Body of pancreas (tissue), 4 donors: ENCODE data around the gene CD44. TPM values are rescaled to one million over a fixed set of nuclear protein-coding genes. Genes with fewer than 3 reads are reported as not detected.
"Not testable (repeated sequence)": the region's sequence is repeated elsewhere in the genome, so short reads cannot be mapped to it uniquely, and the experiment has no call there.

ENCODE experiments used
- ATAC-seq: fragments of 150-250 bp; one replicate; pipeline ENCODE4 v1.9.1; 2016
- DNase-seq, 4 donors: peaks; one replicate each; pipeline ENCODE4 v3.0.0-alpha.2; 2019
- H3K27ac ChIP-seq, 4 donors: fragments of 200-600 bp; sonication (generic); 1 replicate in 3 of 4; 2 replicates in 1 of 4; pipeline versions ENCODE4 v1.5.1 to v1.6.1; 2016 to 2019; ENCODE audit warnings: mild to moderate bottlenecking in 1 of 4, mixed read lengths in 1 of 4, moderate library complexity in 1 of 4
- H3K27me3 ChIP-seq, 2 donors: fragments of 200-600 bp; sonication (generic); one replicate each; pipeline ENCODE4 v1.6.0; 2016; ENCODE audit warnings: mild to moderate bottlenecking in 1 of 2
- H3K36me3 ChIP-seq, 2 donors: fragments of 200-600 bp; sonication (generic); replicated peaks in 1 of 2; 2 replicates each; pipeline ENCODE4 v1.5.1; 2016; ENCODE audit warnings: low read depth in 2 of 2; ENCODE audit not compliant: insufficient read depth in 1 of 2
- H3K4me1 ChIP-seq: fragments of 200-600 bp; sonication (generic); one replicate; pipeline ENCODE4 v1.6.0; 2016
- H3K4me3 ChIP-seq, 2 donors: fragments of 200-600 bp; sonication (generic); 1 replicate in 1 of 2; 2 replicates in 1 of 2; pipeline ENCODE4 v1.5.1; 2016 to 2019
- H3K9me3 ChIP-seq, 3 donors: fragments of 200-600 bp; sonication (generic); 1 replicate in 2 of 3; 2 replicates in 1 of 3; pipeline ENCODE4 v1.5.1; 2016
- POLR2A ChIP-seq, 3 donors: fragments of 450-650 bp; IDR thresholded peaks; one replicate each; pipeline ENCODE4 v1.6.1; 2016; ENCODE audit warnings: antibody characterized with exemption in 3 of 3, mild to moderate bottlenecking in 2 of 3
- WGBS, 2 donors: methylation state at CpG; one replicate each; pipeline ENCODE4 v1.1.5; 2017; 5-methylcytosine and 5-hydroxymethylcytosine counted together
- intact Hi-C: fragments of 100-400 bp; cut with DNase I; formaldehyde crosslinking; loops from one replicate; pipeline ENCODE4 v1.15.1; 2023
- total RNA-seq, 2 donors: library from RNA; depleted of rRNA; stranded (reverse); fragments of >200 nt; gene quantifications; one replicate each; pipeline ENCODE4 v1.1.0, GENCODE V29; 2016
- TF ChIP-seq, protein P1 (sequence below), 7 experiments: fragments of 450-650 bp in 4 of 7; fragments of 200-600 bp in 3 of 7; sonication (generic) in 3 of 7; IDR thresholded peaks; one replicate each; pipeline ENCODE4 v1.5.1; 2016 to 2019; ENCODE audit warnings: antibody characterized with exemption in 7 of 7

The CD44 gene
- total RNA-seq, 2 donors from 2014 or later: 266 to 433 TPM

DNA sequence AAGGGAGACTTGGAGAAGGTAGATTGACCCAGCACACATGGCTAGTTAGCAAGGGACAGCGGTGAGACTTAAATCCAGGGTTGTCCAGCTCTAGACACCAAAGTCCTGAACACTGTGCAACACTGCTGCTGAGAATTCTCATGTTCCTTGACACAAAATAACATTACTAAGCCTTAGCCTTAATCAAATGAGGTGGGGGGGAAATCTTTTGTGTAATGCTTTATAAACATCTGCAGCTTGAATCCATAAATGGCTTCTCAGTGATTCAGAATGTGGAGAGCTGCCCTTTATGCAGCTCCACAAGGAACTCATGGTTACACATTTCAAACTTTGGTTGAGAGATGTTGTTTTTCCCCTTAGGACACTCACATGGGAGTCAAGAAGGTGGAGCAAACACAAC lies 80.0 kb downstream of the CD44 start:
- TF ChIP-seq POLR2A (IDR thresholded peaks at IDR 0.05): no peak
- TF ChIP-seq, protein P1, sequence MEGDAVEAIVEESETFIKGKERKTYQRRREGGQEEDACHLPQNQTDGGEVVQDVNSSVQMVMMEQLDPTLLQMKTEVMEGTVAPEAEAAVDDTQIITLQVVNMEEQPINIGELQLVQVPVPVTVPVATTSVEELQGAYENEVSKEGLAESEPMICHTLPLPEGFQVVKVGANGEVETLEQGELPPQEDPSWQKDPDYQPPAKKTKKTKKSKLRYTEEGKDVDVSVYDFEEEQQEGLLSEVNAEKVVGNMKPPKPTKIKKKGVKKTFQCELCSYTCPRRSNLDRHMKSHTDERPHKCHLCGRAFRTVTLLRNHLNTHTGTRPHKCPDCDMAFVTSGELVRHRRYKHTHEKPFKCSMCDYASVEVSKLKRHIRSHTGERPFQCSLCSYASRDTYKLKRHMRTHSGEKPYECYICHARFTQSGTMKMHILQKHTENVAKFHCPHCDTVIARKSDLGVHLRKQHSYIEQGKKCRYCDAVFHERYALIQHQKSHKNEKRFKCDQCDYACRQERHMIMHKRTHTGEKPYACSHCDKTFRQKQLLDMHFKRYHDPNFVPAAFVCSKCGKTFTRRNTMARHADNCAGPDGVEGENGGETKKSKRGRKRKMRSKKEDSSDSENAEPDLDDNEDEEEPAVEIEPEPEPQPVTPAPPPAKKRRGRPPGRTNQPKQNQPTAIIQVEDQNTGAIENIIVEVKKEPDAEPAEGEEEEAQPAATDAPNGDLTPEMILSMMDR (IDR thresholded peaks at IDR 0.05): no peak
- intact Hi-C loops: no loop called here
- Histone ChIP-seq H3K4me1 (peaks cover 15% of the 10 kb centered on the region), H3K27ac (no peak overlapping the region), H3K36me3 (peaks cover 0 to 25% of the 10 kb centered on the region in 2 donors), H3K27me3 (no peaks in the 10 kb centered on the region), H3K4me3 (no peak overlapping the region), H3K9me3 (no peaks in the 10 kb centered on the region)
- no peak for ATAC-seq
- no peak for DNase-seq
- 92 to 94% methylated on average over 1 of the region's 1 CpG for WGBS, 2 donors

DNA sequence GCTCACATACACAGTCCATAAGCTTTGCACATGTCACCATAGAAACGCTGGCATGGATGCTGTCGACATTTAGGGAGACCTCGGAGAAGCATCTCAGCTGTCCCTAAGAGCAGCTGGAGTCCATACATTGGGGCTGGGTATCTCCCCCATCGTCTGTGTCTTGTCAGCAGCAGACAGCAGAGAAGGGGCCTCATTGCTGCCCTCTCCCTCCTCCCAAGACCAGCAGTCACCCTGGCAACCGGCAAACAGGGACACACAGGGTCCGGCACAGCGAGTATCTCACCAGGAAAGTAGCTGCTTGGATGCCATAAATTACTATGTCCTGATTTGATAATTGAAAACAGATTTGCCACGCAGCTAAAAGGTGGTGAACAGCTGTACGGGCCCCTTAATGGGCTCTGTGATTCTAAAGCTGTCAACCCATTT lies 84.4 kb downstream of the CD44 start:
- no peak overlapping the region for H3K4me3 ChIP-seq
- no peak overlapping the region for H3K27ac ChIP-seq
- H3K27me3 ChIP-seq: no peaks in the 10 kb centered on the region
- peaks cover 0 to 21% of the 10 kb centered on the region in 2 donors for H3K36me3 ChIP-seq
- ATAC-seq (no peak), DNase-seq (no peak)
- intact Hi-C loops: no loop called here
- H3K4me1 ChIP-seq: no peaks in the 10 kb centered on the region
- no peaks in the 10 kb centered on the region for H3K9me3 ChIP-seq
- 84 to 91% methylated on average over 9 of the region's 9 CpGs for WGBS, 2 donors
- no peak for TF ChIP-seq POLR2A (IDR thresholded peaks at IDR 0.05)
- TF ChIP-seq, protein P1 (IDR thresholded peaks at IDR 0.05): no peak

DNA sequence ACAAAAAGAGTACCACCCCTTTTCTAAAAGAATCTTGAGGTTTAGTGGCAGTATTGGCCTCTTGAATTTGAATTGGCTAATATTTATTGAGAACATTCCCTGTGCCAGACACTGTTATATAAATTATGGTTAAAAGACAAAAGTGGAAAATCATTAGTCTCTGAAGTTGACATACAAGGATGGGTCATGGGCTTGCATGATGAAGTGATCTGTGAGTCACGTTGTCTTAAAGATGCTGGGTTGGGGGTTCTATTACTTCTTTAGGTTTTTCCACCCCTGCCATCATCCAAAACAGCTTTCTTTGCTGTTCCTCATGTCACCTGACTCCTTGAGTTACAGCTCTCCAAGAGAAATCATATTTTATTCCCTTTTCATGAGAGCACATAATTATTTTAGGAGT lies 85.0 kb downstream of the CD44 start:
- no peak for TF ChIP-seq POLR2A (IDR thresholded peaks at IDR 0.05)
- TF ChIP-seq, protein P1 (IDR thresholded peaks at IDR 0.05): no peak
- H3K4me1 ChIP-seq: no peaks in the 10 kb centered on the region
- intact Hi-C loops: no loop called here

DNA sequence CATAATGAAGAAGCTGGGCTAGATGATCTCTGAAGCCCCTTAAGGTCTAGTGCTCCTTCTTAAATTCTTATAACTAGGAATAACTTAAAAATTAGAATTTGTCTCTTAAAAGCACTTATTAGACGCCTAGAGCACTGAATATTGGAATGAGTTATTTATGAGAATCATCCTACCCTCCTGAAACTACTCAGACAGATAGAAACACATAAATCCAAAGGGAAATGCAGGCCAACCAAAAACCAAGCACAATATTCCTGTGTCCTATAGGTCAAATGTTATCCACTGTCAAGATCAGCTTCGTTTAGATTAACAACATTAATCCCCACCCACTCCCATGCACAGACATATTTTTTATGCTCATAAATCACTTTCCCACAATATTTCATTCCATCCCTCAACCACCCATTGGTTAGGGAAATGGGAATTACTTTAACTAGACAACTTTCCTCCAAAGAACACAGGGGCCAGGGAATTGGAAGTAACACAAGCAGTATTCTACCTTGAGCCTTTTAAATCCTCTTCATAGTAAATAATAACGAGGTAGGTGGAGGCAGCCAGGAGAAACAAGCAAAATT lies 87.1 kb downstream of the CD44 start:
- WGBS, 2 donors: 69 to 70% methylated on average over 3 of the region's 3 CpGs
- intact Hi-C loops: no loop called here
- TF ChIP-seq, protein P1 (IDR thresholded peaks at IDR 0.05): no peak
- no peak for TF ChIP-seq POLR2A (IDR thresholded peaks at IDR 0.05)
- no peaks in the 10 kb centered on the region for H3K27me3 ChIP-seq
- H3K9me3 ChIP-seq: no peaks in the 10 kb centered on the region
- no peak overlapping the region for H3K27ac ChIP-seq
- H3K4me3 ChIP-seq: no peak overlapping the region
- ATAC-seq: no peak
- DNase-seq: no peak
- no peaks in the 10 kb centered on the region for H3K4me1 ChIP-seq
- H3K36me3 ChIP-seq: peaks cover 5 to 11% of the 10 kb centered on the region in 2 donors

More for the DNA sequence above, 85.0 kb downstream of the CD44 start:
- WGBS, 2 donors: 94 to 97% methylated on average over 1 of the region's 1 CpG
- H3K9me3 ChIP-seq: no peaks in the 10 kb centered on the region
- ATAC-seq (no peak), DNase-seq (no peak)
- no peak overlapping the region for H3K4me3 ChIP-seq
- H3K27ac ChIP-seq: no peak overlapping the region
- H3K36me3 ChIP-seq: peaks cover 0 to 15% of the 10 kb centered on the region in 2 donors
- no peaks in the 10 kb centered on the region for H3K27me3 ChIP-seq

DNA sequence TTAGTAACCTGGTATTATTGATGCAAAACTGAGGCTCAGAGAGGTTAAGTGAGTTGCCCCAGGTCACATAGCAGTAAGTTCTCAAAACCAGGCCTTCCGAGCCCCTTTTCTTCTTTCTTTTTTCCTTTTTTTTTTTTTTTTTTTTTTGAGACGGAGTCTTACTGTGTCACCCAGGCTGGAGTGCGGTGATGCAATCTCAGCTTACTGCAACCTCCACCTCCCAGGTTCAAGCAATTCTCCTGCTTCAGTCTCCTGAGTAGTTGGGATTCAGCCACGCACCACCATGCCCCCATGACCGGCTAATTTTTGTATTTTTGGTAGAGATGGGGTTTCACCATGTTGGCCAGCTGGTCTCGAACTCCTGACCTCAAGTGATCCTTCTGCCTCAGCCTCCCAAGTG lies 87.8 kb downstream of the CD44 start:
- H3K4me3 ChIP-seq, H3K27me3 ChIP-seq, intact Hi-C loops, DNase-seq, H3K27ac ChIP-seq, H3K4me1 ChIP-seq, ATAC-seq, H3K9me3 ChIP-seq: not testable (repeated sequence)
- H3K36me3 ChIP-seq: peaks cover 5 to 10% of the 10 kb centered on the region in 2 donors
- WGBS, 2 donors: 91 to 97% methylated on average over 6 of the region's 6 CpGs
